Natural killer cell (primary cell): Measurements from ENCODE around the gene CERK. TPM values are rescaled to one million over a fixed set of nuclear protein-coding genes. Genes with fewer than 3 reads are reported as not detected.
A peak's percentile ranks its signal among the peaks of the same experiment; 100 is the strongest.

Experiments used
- ATAC-seq, 3 donors: fragments of 150-1000 bp in 2 of 3; fragments of 200-7000 bp in 1 of 3; cut with Tn5 transposase; 1 replicate in 1 of 3; 2 replicates in 2 of 3; pipeline ENCODE4 v1.10.0; 2021; ENCODE audit warnings: mild to moderate bottlenecking in 2 of 3, moderate library complexity in 2 of 3
- DNase-seq, 2 donors: peaks; one replicate each; pipeline versions ENCODE4 v3.0.0 to v3.0.0-alpha.2; 2013 to 2021; ENCODE audit warnings: mixed read lengths in 1 of 2
- H3K27ac ChIP-seq: one replicate; pipeline ENCODE4 v1.5.1; 2013; ENCODE audit warnings: mild to moderate bottlenecking, low read length
- H3K27me3 ChIP-seq: one replicate; pipeline ENCODE4 v1.6.1; 2013; ENCODE audit warnings: low read length; ENCODE audit not compliant: control insufficient read depth, insufficient read depth
- H3K36me3 ChIP-seq: one replicate; pipeline ENCODE4 v1.6.1; 2013; ENCODE audit warnings: low read length; ENCODE audit not compliant: control insufficient read depth, insufficient read depth
- H3K4me1 ChIP-seq: one replicate; pipeline ENCODE4 v1.6.1; 2013; ENCODE audit warnings: low read length; ENCODE audit not compliant: control insufficient read depth, insufficient read depth
- H3K4me3 ChIP-seq: one replicate; pipeline ENCODE4 v1.5.1; 2013; ENCODE audit warnings: low read length
- H3K9me3 ChIP-seq: one replicate; pipeline ENCODE4 v1.6.1; 2013; ENCODE audit warnings: low read length; ENCODE audit not compliant: control insufficient read depth, insufficient read depth
- H3K27ac Mint-ChIP-seq, 2 donors: one replicate each; pipeline ENCODE4 v1.8.0; 2022; ENCODE audit warnings: mild to moderate bottlenecking in 2 of 2, mixed read lengths in 2 of 2, moderate library complexity in 1 of 2
- H3K27me3 Mint-ChIP-seq, 2 donors: one replicate each; pipeline ENCODE4 v1.8.0; 2022; ENCODE audit warnings: low read depth in 2 of 2, mixed read lengths in 2 of 2
- H3K36me3 Mint-ChIP-seq: one replicate; pipeline ENCODE4 v1.8.0; 2022; ENCODE audit warnings: mixed read lengths
- H3K4me1 Mint-ChIP-seq, 2 donors: one replicate each; pipeline ENCODE4 v1.8.0; 2022; ENCODE audit warnings: mixed read lengths in 2 of 2
- H3K4me3 Mint-ChIP-seq: one replicate; pipeline ENCODE4 v1.8.0; 2022; ENCODE audit warnings: mild to moderate bottlenecking, moderate library complexity, mixed read lengths
- H3K9me3 Mint-ChIP-seq, 2 donors: one replicate each; pipeline ENCODE4 v1.8.0; 2022; ENCODE audit warnings: mixed read lengths in 2 of 2
- CTCF ChIP-seq: fragments of 200-600 bp; IDR thresholded peaks from one replicate; pipeline ENCODE4 v1.8.0; 2022; ENCODE audit warnings: antibody characterized with exemption
- WGBS: methylation state at CpG from one replicate; pipeline ENCODE4 v1.1.7; 2013; ENCODE audit warnings: missing lambda C conversion rate; ENCODE audit not compliant: insufficient coverage; 5-methylcytosine and 5-hydroxymethylcytosine counted together
- intact Hi-C: fragments of 100-400 bp; cut with micrococcal nuclease; formaldehyde crosslinking; loops from one replicate; pipeline ENCODE4 v1.14.2; 2022
- total RNA-seq, 4 donors: library from RNA; stranded (reverse); fragments of 120-200 nt in 1 of 4; gene quantifications; one replicate each; pipeline versions ENCODE4 v1.2.3 to v1.2.4, GENCODE V29; 2013 to 2022

Gene CERK
- total RNA-seq, 3 donors from 2014 or later (not counting 1 experiment from before 2014, with no cell fraction given) = 50.0 to 71.2 (median 55.6) TPM

GRCh38 chr22:46640293-46641055, 97.6 kb downstream of the CERK start:
- H3K4me3 ChIP-seq = no peak overlapping the region
- Mint-ChIP-seq H3K27me3 (no peaks in the 10 kb centered on the region), H3K4me3 (no peak overlapping the region), H3K9me3 (peaks cover 0 to 3% of the 10 kb centered on the region in 2 donors), H3K36me3 (no peaks in the 10 kb centered on the region), H3K4me1 (peaks cover 11 to 29% of the 10 kb centered on the region in 2 donors), H3K27ac (no peak overlapping the region)
- H3K27ac ChIP-seq = no peak overlapping the region
- ATAC-seq = no peak
- H3K4me1 ChIP-seq = no peaks in the 10 kb centered on the region
- H3K9me3 ChIP-seq = no peaks in the 10 kb centered on the region
- H3K36me3 ChIP-seq = no peaks in the 10 kb centered on the region
- no peak for TF ChIP-seq CTCF
- intact Hi-C loops = no loop called here
- WGBS = 91% methylated on average over 18 of the region's 24 CpGs
- no peak for DNase-seq
- H3K27me3 ChIP-seq = no peaks in the 10 kb centered on the region

GRCh38 chr22:46639843-46640242, 98.2 kb downstream of the CERK start:
- Histone ChIP-seq H3K27ac (no peak overlapping the region), H3K4me3 (no peak overlapping the region), H3K4me1 (no peaks in the 10 kb centered on the region), H3K9me3 (no peaks in the 10 kb centered on the region), H3K36me3 (no peaks in the 10 kb centered on the region), H3K27me3 (no peaks in the 10 kb centered on the region)
- no peak overlapping the region for H3K4me3 Mint-ChIP-seq
- peaks cover 11 to 29% of the 10 kb centered on the region in 2 donors for H3K4me1 Mint-ChIP-seq
- DNase-seq (no peak), ATAC-seq (no peak)
- no peak overlapping the region for H3K27ac Mint-ChIP-seq
- 96% methylated on average over 11 of the region's 11 CpGs for WGBS
- H3K36me3 Mint-ChIP-seq = no peaks in the 10 kb centered on the region
- intact Hi-C loops = no loop called here
- H3K9me3 Mint-ChIP-seq = peaks cover 0 to 3% of the 10 kb centered on the region in 2 donors
- TF ChIP-seq CTCF = no peak
- no peaks in the 10 kb centered on the region for H3K27me3 Mint-ChIP-seq

- ATAC-seq (peak; percentile 26 to 51 (median 38)), DNase-seq (peak in 1 of 2 donors; percentile 29)
- WGBS = 78% methylated on average over 18 of the region's 18 CpGs
- Mint-ChIP-seq H3K27ac (no peak overlapping the region), H3K4me3 (no peak overlapping the region), H3K27me3 (no peaks in the 10 kb centered on the region), H3K36me3 (no peaks in the 10 kb centered on the region), H3K4me1 (peaks cover 11 to 27% of the 10 kb centered on the region in 2 donors), H3K9me3 (peaks cover 0 to 3% of the 10 kb centered on the region in 2 donors)
- Histone ChIP-seq H3K36me3 (no peaks in the 10 kb centered on the region), H3K27ac (no peak overlapping the region), H3K4me1 (no peaks in the 10 kb centered on the region), H3K4me3 (no peak overlapping the region), H3K27me3 (no peaks in the 10 kb centered on the region), H3K9me3 (no peaks in the 10 kb centered on the region)
- intact Hi-C loops = no loop called here
- no peak for TF ChIP-seq CTCF
Measured at GRCh38 chr22:46638601-46639431, 99.2 kb downstream of the CERK start.
